Central memory CD4-positive, alpha-beta T cell (primary cell): ENCODE measurements around the gene PRKCB.
A peak's percentile ranks its signal among the peaks of the same experiment; 100 is the strongest.

ENCODE experiments used
- DNase-seq: peaks from one replicate; pipeline ENCODE4 v3.0.0; 2022

The PRKCB gene

DNA sequence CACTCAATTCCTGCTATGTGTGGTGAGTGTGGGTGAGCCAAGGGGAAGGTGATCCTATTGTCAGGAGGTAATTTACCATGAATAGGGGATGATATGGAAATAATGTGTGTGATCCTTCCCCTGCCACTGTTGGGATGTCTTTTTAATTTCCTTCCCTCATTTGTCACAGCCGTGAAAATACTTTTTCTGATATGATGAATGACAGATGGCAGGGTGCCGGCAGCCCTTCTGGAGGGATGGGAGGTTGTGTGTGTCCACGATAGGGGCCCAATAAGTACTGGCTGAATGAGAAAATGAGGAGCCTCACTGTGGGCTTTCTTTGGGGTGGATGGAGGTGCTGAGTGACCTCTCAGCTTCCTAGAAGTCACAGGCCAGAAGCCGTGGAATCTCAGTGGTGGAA is 109.5 kb downstream of the PRKCB start:
- no peak for DNase-seq

DNA sequence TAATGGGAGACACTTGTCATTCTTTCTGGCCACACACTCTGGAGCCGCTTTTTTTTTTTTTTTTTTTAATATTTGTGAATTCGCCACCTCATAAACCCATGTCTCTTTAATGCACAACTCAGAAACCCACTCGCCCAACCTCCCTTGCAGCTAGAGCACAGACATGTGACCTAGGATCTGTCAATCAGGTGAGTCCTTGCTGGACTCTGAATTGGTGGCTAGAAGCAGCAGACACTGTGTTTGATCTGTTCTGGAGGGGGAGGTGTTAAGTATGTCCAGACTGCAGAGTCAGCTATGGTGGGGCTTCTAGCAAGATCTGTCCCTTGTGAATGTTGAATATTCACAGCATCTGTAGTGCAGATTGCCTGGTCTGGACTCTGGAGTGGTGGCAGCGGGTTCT is 112.1 kb downstream of the PRKCB start:
- no peak for DNase-seq

DNA sequence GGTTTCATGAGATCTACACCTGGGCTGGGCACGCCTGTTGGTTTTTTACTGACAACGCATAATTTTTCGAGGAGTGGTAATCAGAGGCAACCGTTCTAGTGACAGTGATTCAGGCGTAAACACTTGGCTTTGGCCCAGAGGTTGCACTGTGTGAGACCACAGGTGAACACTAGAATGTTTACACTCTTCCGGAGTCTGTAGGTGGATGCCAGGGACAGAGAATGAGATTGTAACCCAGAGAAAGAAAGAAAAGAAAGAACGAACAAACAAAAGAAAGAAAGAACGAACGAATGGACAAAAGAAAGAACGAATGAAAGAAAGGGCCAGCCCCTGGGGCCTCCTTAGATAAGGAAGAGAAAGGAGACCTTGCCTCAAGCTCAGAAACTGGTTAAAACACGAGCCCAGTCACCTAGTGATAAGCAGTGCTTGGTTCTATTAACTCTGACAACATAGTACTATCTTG is 113.2 kb downstream of the PRKCB start:
- peak; percentile 78 for DNase-seq

DNA sequence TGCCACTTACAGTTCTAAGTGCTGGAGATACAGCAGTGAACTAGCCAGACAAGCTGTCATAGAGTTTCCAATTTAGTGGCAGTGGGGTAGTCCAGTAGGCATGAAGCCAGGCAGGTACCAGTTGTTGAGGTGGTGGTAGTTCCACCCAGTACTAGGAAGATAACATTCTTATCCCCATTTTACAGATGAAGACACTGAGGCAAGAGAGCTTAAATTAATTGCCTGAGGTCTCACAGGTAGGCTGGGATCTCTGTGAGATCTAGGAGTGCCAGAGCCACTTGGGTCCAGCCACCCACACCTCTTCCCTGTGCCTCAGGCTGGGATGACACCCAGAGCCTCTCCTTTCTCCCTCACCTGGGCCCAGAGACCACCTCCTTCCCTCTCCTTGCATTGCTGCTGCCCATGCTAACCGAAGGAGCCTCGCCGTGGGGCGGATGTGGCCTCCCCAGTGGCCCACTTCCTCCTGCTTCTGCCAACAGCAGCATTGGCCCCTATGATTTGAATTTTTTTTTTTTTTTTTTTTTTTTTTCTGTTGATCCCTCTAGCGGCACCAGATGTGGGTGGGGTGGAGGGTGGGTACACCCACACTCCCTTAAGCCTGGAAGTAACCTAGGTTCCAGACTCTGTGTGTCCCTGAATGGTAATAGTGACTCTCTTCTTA is 114.0 kb downstream of the PRKCB start:
- peak; percentile 79 for DNase-seq

DNA sequence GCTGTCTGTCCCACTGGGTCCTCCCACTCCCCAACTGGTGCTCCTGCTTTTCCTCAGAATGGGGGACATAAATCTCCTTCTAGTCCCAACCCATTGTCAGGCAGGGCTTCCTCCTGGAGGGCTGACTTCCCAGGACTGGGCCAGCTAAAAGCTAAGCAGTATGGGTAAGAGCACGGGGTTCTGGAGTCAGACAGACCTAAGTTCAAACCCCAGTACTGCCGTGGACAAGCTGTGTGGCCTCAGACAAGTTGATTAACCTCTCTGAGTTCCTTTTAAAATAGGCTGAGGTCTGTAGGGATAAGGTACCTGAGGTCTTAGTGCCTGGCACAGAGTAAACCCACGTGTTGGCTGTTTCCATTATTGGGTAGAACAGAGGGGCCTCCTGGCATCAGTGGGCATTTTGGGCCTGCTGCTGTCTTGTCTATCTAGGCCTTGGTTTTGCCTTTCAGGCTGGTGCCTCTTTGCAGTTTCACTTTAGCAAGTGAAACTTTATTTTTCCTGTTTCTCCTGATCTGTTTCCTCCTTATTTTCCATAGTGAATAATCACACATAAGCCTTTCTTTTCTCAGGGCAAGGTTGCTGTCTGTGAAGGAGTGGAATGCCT is 114.6 kb downstream of the PRKCB start:
- DNase-seq = no peak

DNA sequence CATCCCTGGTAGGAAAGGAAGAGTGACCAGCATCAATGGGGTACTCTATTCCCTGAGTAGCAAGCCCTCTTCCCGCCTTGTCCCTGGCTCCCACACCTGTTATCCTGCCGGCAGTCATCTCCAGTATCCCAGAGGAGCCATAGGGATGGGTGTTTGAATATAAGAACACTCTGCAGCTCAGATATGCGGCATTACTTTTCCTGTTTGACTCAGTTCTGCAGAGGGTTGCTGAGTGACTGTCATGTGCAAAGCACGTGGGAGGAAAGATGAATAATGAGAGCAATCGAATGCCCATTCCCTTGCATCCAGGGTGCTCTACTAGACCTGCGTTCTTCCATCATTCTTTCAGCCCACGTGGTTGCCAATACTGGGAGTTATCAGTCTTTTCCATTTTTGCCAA is 115.1 kb downstream of the PRKCB start:
- DNase-seq = no peak

DNA sequence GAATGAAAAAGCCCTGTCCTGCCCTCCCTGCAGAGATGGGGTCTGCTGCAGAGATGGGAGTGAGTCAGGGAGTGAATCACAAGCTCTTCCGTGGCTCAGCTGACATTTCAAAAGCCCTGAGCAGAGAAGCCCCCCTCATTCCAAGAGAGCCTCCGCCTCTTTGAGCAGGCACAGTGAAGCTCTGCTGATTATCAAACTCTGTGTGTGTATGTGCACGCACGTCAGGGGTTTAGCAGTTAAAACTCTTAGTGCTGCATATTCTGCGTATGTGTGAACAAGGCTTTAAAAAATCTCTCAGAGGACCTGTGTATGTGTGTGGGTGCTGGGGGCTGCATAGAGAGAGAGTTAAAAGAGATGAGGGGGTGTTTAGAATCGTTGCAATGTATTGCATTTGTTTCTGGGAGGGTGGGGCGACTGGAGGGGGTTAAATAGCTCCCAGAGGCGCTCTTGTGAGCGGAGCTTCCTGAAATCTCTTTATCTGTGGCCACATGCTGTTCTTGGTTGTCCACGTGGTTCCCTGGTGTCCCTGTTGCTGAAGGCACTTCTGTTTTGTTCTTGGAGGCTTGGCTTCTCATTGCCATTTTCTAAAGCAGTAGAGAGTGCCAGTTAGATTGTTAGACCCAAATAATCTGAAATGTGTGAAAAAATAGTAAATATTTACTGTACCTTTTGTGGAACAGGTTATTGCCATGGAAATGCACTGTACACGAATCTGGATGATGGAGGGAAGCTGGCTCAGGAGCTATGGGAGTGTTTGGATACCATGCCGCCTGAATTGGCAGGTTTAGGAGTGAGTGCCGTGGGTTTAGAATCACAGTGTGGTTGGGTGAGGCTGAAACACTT is 116.6 kb downstream of the PRKCB start:
- no peak for DNase-seq

DNA sequence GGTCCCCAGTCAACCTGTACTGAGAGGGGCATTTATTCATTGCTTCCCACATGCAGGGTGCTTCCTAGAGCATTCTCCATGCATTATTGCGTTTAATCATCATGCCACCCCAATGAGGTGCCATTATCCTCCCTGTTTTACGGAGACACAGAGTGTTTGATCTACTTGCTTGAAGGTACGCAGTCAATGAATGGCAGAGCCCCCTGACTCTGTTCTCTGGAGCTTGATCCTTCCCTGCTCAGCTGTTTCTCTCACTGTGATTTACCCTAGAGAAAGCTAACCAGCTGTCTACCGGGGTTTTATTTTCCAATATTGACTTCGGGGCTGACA is 117.2 kb downstream of the PRKCB start:
- no peak for DNase-seq

DNA sequence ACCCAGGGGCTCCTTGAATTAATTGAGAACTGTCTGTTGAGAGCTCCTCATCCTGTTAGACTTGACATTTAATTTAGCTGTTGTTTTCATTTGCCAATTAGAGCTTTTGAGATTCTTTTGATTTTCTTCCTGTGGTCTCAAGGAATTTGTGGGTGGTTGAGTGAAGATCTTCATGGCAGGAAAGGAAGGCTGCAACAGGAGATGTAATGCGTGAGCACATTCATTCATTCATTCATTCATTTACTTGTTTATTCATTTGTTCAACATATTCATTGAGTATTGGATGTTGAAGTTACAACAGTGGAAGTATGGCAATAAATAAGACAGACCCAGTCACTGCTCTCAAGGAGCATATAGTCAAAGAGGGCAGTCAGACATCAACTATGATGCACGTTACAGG is 117.7 kb downstream of the PRKCB start:
- no peak for DNase-seq

DNA sequence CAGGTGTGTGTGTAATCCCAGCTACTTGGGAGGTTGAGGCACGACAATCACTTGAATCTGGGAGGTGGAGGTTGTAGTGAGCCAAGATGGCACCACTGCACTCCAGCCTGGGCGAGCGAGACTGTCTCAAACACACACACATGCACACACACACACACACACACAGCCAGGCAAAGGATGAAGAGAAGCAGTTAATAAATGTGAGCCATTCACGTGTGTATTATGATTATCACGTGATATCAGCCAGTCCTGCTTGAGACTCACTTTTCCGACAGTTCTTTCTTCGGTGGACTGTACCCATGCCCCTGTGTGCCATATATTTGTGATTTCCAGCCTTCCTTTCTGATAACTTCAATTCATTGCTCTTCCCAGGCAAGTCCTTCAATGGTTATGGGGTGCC is 119.3 kb downstream of the PRKCB start:
- no peak for DNase-seq

DNA sequence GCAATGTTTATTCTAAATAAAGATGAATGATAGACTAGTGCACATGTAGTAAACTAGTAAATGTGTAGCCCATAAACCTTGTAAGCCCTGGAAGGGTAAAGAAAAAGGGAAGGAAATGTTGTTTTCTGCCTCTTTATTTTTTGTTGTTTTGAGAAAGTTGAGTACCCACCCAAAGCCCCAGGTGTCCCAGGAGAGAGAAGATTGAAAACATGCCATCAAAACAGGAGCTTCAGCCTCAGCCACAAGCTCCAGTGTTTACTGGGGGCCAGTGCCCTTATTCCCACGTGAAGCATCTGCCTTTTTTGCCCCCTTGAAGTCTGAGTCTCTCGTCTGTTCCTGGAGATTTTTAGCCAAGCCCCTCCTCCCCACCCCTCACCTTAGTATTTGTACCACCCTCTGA is 121.5 kb downstream of the PRKCB start:
- DNase-seq = no peak

DNA sequence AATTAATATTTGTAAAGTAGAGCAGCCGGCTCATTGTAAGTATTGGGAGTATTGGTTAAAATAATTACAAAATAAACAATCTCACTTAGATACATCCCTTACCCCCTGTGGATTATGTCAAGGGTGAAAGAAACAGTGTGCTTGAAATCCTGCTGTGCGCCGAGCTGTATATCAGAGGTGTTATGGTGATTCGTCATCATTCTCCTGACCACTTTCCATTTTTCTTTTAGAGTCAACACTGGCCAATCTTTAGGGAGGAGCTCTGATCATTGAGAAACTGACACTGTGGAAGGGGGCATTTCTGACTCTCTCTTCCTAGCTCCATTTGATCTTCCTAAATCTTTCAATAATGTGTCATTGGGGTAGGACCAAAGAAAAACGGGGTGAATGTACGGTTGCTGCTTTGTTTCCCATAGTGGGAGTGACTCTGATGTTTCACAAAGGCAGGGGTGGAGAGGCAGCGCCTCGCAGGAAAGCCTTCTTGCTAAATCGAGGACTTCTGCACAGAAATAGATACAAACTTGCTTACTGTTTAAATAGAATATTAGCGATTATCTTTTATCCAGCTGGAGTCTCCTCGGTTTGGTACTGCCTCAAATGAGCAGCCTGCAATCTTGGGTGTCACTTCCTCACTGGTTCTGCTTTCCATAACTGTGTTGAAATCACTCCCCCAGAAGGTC is 123.4 kb downstream of the PRKCB start:
- no peak for DNase-seq

DNA sequence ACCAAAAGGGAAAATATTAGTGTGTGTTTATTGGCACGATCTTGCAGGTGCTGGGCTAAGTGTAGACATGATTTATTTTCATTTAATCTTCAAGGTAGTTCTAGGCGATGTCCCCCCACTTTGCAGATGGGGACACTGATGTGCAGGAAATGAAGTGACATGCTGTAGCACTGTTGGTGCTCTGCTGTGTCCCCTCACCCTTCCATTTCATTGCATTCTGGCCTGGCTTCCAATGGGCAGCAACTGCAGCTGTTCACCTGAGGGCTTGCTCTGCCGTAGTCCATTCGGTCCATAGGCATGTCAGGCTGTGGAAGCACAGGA is 123.9 kb downstream of the PRKCB start:
- DNase-seq = no peak

DNA sequence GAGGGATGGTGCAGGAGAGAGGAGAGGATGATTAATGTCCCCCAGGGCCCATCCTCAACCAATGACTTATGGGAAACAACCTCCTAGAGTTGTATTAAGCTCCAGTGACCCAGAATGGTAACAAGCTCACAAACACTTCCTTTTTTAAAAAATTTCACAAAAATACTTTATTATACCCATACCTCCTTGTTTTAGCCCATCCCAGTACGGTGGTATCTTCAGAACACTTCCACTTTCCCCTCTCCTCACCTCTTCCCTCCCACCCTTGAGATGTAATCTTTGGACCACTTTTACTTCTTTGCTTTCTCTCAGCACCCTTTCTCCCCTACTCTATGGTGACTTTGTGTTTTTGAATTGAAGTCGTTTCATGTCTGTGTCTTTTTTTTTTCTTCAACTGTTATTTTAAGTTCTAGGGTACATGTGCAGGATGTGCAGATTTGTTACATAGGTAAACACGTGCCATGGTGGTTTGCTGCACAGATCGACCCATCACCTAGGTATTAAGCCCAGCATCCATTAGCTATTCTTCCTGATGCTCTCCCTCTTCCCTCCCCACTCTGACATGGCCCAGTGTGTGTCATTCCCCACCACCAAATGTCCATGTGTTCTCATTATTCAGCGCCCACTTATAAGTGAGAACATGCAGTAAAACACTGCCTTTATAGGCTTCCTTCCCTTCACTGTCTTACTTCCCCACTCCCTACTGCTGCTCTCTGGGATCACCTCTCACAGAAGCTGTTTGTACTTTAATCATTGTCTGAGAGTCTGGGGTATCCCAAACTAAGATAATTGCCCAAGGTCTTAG is 124.5 kb downstream of the PRKCB start:
- no peak for DNase-seq

DNA sequence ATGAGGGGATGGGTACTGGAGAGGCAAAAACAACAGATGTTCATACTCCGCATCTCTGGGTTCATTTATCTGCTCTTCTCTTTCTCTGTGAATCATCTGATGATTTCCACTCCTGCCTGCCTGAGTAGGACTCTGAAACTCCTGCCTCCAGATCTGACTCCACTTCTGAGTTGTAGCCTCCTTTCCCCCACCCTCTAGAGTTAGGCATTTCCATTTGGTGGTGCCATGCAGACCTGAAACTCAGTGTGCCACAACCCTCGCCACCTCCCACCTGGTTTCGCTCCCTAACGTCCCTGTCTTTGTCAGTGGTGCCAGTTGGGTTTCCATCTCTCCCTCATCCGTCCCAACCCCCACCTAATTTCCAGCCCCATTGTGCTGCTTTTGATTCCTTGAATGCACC is 126.2 kb downstream of the PRKCB start:
- no peak for DNase-seq

DNA sequence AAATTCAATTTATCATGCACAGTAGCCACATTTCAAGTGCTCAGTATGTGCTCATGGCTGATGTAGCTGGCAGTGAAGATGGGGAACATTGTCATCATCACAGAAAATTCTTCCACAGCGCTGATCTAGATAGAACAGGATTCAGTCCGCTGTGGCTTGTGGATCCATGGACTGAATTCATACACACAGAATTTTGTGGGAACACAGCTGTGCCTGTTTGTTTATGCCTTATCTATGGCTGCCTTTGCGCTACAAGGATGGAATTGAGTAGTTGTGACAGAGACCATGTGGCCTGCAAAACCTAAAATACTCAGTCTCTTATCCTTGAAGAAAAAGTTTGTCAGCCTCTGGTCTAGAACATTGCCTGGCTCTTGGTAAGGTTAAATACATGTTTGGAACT is 128.4 kb downstream of the PRKCB start:
- no peak for DNase-seq

DNA sequence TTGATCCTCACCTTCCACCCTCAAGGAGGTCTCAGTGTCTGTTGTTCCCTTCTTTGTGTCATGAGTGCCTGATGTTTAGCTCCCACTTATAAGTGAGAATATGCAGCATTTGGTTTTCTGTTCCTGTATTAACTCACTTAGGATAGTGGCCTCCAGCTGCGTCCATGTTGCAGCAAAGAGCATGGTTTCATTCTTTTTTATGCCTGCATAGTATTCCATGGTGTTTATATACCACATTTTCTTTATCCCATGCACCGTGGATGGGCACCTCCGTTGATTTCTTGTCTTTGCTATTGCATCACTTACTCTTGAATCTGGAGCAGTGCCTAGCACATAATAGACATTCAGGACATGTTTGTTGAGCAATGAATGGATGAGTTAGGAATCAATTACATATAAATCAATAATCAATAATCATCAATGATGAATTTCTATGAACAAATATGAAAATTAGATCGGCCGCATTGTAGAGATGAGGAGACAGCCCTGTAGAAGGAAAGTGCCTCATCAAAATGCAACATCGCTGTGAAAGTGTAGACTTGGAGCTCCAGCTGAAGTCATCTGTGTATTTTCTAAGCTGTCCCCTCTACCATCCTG is 129.5 kb downstream of the PRKCB start:
- no peak for DNase-seq

DNA sequence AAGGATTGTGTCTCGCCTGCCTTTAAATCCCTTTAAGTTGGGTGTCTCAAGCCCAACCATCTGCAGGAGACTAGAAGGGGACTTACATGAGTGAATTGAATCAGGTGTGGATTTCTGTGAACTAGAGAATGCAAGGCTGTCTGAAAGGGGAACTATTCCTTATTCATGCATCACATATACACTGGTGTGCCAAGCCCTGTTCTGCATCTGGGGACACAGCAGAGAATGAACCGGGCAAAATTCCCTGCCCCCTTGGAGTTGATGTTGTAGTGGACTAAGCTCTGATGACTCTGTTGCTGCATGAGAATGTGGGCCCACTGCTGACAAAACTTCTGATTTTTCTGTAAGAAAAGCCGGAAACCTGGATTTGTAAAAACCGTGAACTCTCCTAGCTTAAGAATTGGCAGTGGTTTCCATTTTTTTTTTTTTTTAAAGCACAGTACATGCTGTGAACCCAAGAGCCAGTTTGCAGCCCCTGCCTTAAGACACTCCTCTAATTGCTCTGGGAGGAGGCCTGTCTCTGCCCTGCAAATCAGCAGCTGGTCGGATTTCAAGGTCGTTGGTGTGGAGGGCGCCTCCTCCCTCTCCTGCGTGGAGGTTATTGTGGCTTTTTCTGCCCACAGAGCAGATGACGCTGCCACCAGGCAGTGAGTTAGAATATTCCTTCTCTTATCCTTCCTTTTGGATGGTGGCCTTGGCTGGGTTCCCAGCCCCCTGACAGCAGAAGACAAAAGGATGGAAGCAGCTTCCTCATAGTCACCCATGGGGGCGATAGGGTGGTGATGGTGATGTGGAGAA is 131.0 kb downstream of the PRKCB start:
- no peak for DNase-seq

DNA sequence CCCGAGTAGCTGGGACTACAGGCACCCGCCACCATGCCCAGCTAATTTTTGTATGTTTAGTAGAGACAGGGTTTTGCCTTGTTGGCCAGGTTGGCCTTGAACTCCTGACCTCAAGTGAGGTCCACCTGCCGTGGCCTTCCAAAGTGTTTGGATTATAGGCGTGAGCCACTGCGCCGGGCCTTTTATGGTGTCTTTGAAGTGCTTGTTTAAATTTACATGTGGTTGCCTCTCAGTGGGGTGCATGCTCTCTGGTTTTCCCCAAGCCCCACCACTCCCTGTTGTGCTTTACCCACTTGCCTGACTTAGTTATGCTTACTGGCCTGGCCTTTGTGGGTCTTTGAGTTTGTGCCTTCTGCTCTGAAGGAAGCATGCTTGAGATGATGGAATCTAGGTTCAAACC is 132.0 kb downstream of the PRKCB start:
- no peak for DNase-seq

DNA sequence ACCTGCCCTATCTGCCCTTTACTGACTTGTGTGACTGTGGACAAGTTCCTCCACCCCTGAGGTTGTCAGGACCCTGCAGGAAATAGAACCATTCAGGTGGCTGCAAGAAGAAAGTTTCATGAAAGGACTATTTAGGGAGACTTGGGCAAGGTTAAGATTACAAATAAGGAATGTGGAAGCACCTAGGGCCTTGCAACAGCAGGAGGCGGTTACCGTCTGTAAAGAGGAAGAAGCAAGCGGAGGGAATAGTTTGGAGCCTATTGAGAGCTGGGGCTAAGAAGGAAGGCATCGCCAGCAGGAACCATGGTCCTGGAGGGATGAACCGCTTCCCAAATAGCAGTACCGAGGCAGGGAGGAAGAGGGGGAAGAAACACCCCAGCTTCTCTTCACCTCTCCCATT is 132.4 kb downstream of the PRKCB start:
- no peak for DNase-seq

DNA sequence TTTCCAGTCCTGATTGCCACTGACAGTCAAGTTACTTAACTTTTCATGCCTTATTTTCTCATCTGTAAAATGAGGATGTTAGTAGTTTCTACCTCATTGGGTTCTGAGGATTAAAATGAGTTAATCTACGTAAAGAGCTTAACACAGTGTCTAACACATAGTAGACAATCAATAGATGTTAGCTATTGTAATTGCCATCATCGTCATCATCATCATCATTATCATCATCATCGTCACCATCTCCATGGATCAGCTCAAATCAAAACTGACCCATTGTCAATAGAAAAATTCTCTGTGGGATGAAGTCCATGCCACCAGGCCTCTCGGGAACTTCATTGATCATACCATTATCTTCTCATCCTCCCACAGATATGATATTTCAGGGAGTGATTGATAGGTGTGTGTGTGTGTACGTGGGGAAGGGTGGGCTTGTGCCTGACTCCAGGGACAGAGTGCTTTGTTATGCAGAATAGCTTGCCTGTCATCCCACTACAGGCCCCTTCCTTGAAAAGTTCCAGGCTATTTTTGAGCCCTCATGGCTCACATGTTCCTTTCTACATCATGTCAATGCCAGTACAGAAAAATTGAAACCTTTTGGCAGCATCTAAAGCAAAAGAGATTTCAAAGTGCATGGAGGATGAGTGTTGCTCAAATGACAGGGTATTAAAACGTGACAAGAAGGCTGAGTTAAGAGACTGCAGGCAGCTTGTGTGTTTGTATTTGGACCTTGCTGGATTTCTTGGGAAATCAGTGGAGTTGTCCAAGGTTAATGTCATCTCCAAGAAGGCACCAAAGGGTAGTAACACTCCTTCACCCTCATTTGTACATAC is 133.9 kb downstream of the PRKCB start:
- no peak for DNase-seq
